Stimulated activated CD8-positive, alpha-beta memory T cell treated with anti-CD3 and anti-CD28 coated beads, Interleukin-12 subunit alpha, Interleukin-12 subunit beta, amount 100 ng/mL, for 24 hours (primary cell): ENCODE data around the gene ZNF575.
A peak's percentile ranks its signal among the peaks of the same experiment; 100 is the strongest.
"Not testable (repeated sequence)": the region's sequence is repeated elsewhere in the genome, so short reads cannot be mapped to it uniquely, and the experiment has no call there.

Experiments
- DNase-seq: peaks from one replicate; pipeline ENCODE4 v3.0.0-alpha.2; 2020; ENCODE audit errors: extremely low read depth

The ZNF575 gene

GRCh38 chr19:43541920-43542650 is 9.1 kb downstream of the ZNF575 start:
- DNase-seq, result no peak

DNA sequence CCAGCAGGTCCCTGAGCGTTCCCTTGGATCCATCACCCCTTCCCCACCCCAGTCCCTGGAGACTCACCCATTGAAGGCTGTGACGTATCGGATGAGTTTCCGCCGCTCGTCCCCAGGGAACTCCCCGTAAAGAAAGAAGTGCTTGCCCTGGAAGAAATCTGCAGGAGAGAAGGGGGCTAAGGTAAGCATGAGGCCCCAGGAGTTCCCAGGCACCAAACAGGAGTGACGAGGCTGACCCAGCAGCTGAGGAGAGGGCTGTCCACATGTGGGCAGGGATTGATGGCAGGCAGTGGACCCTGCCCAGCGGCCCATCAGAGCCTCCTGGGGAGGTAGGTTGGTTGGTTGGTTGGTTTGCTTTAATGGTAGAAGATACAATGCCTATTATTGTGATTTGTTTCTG is 11.1 kb downstream of the ZNF575 start:
- no peak for DNase-seq

DNA sequence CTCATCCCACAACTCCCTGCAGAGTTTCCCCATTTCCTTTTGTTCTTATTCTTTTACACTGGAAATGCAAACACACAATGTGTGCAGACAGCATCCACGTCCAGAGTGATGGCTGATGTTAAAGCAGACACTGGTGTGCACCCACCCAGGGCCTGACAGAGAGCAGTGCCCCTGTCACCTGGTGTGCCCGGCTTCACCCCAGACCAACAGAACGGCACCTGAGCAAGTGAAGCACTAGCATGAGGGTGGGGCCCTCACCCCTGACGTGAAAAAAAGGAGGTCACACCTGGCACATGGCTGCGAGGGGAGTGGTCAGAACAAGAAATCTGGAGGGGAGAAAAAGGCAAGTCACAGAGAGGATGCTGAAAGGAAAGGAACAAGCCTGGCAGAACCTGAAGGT is 12.3 kb downstream of the ZNF575 start:
- no peak for DNase-seq

GRCh38 chr19:43545981-43546380 is 13.0 kb downstream of the ZNF575 start:
- DNase-seq, result no peak

DNA sequence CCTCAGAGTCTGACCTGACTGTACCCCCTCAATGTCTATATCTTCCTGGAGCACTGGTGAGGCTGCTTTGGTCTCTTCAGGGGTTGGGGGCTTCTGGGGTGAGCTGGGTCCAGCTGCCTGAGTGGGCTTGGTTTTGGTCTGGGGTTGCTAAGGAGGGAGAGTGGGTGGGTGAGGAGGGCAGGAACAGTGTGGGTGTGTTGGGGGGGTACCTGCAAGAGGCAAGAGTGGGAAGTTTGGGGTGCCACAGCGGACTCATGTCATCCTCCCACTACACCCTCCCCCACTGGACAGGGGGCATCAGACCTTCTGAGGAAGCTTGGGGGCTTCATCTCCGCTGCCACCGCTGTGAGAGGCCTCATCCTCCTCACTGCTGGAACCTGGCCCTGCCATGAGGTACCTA is 13.6 kb downstream of the ZNF575 start:
- DNase-seq, result no peak

DNA sequence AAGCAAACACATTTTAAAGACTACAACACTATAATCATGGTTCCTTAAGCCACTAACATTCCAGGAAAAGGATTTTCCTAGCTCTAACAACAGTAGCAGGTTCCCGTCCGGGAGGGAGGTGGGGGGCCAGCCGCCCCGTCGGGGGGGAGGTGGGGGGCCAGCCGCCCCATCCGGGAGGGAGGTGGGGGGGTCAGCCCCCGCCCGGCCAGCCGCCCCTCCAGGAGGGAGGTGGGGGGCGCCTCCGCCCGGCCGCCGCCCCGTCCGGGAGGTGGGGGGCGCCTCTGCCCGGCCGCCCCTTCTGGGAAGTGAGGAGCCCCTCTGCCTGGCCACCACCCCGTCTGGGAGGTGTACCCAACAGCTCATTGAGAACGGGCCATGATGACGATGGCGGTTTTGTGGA is 14.9 kb downstream of the ZNF575 start:
- DNase-seq, result not testable (repeated sequence)

DNA sequence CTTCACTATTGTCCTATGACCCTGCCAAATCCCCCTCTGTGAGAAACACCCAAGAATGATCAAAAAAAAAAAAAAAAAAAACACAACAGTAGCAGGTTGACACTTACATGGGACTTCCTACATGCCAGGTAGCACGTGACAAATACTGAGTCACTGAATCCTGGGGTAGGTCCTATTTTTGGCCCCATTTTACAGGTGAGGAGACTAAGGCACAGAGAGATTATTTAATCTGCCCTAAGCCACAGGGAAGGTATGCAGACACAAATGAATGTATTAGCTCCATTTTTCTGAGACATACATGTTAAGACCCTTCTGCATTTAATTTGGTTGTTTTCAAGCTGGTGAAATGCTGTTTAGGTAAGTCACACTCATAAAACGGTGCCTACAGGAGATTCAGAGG is 15.7 kb downstream of the ZNF575 start:
- no peak for DNase-seq

GRCh38 chr19:43551399-43552197 is 18.6 kb downstream of the ZNF575 start:
- no peak for DNase-seq

DNA sequence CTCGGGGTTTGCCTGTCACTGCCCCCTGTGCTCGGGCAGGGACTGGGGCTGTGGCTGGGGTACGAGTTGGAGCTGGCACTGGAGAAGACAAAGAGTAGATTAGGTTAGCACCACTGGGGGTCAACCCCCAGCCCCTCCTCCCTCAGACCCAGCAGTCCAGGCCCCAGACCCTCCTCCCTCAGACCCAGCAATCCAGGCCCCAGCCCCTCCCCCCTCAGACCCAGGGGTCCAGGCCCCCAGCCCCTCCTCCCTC is 19.1 kb downstream of the ZNF575 start:
- no peak for DNase-seq

DNA sequence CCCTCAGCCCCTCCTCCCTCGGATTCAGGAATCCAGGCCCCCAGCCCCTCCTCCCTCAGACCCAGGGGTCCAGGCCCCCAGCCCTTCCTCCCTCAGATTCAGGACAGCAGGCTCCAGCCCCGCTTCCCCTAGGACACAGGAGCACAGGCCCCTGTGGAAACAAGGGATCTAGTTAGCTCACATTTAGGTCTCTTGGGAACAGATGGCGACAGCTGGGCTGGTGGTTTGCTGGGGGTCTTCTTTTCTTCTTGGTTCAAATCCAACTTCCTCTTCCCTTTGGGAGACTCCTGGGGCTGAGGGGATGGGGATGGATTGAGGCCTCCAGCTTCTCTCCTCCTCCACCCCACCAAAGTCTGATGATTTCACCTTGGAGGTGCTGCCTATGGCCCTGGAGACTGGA is 19.6 kb downstream of the ZNF575 start:
- DNase-seq, result no peak

GRCh38 chr19:43553656-43554055 is 20.7 kb downstream of the ZNF575 start:
- DNase-seq, result no peak

GRCh38 chr19:43554317-43554895 is 21.4 kb downstream of the ZNF575 start:
- no peak for DNase-seq

DNA sequence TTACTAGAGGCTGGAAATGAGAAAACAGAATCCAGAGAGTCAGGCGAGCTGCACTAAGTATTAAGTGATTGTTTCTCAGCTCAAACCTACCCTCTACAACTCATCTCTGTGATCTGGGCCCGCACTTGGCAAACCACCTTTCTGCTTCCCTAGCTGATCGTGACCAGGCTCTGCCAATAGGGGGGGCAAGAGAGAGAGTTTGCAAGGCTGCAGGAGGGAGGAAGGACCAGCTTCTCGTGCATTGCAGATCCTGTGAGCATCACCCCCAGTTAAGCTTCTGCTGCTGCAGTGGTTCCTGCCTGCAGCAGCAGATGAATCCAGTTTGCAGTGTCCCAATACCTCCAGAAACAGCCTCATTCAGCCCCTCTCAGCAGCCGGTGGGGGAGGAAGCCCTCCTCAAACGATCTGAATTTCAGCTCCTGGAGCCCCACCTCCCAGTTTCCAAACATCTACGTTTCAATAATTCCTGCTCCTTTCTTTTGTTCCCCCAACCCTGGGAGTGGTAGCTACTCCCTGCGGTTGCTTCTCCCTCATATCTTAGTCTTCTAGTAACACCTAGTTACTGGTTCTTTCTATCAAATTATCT is 22.3 kb downstream of the ZNF575 start:
- DNase-seq, result peak; percentile 31

DNA sequence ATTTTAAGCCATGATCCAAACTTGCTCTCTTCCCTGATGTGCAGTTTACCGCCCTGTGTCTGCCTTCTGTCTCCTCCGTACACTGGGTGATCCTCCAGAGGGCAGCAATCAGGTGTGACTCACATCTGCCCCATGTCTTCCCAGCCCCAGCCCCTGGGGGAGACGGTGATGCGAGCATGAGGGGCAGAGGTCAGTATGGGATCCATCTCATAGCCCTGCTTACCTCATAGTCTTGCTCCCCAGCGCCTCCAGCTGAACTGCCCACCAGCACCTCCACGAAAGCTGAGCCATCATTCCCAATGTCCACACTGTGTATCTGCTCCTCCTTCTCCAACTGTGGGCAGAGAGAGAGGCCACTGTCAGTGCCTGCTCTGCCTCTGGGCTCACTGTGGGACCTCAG is 27.7 kb downstream of the ZNF575 start:
- DNase-seq, result no peak

DNA sequence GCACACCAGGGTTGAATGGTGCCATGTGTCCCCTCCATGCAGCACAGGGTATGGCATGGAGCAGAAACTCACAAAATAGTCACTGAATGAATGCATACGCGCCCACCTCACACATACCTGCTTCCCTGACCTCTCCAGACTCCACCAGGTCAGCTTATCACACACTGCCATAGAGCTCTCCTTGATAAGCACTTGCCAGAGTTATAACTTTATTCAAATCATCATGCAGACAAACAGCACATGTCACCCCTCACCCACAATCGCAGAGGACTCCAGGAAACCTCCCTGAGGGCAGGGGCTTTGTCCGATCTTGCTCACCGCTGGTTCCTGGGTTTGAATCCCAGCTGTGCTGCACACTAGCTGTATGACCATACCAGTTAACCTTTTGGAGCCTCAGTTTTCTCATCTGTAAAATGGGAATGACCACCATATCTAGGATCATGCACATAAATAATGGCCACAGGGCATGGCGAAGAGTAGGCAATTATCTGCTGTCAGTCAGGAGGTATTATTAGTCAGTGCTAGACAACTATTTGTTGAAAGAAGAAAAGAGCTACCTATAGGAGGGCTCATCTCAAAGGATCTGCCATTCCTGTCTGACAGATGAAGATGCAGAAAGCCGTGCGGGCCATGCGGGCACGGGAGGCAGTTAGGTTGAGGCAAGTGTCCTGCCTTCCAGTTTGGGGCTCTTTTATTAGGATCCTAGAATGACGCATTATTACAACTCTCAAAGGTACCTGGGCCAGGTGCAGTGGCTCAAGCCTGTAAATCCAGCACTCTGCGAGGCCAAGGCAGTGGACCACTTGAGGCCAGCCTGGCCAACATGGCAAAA is 28.4 kb downstream of the ZNF575 start:
- DNase-seq, result no peak

DNA sequence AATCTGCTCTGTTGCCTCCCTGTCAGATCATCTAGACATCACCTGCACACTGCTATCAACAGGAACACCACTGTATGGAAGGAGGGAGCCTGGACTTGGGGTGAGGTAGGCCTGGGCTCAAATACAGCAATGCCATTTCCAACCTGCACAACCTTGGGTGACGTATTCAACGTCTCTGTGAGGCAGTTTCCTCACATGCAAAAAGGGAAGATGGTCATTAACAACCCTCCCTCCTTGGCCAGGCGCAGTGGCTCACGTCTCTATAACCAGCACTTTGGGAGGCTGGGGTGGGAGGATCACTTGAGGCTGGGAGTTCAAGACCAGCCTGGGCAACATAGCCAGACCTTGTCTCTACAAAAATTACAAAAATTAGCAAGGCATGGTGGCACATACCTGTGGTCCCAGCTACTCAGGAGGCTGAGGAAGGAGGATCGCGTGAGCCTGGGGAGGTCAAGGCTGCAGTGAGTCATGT is 29.3 kb downstream of the ZNF575 start:
- DNase-seq, result no peak

- DNase-seq, result peak; percentile 38
Observed at GRCh38 chr19:43562698-43563241, 29.8 kb downstream of the ZNF575 start.

DNA sequence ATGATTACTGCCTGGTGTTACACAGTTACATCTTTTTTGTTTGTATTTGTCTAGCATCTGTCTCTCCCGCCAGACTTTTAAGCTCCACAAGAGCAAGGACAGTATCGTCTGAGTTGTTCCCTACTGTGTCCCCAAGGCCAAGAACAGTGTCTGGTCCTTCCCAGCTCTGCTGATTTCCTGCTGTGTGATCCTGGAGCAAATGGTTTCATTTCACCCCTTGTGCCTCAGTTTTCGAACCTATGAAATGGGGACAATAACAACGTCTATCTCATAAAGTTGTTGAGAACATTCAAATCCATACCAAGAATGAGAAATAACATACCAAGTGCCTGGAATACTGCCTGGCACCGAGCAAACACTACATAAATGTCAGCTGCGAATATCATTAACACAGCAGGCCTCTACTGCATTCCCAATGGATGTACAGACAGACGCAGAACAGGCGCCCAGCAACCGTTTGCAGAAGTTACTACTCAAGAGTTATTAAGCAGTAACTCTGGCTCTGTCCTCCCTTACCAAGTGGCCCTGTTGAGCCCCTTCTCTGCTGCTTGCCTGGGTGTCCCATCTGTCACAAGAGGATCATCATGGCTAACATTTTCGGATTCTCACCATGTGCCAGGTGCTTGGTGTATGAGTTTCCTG is 30.9 kb downstream of the ZNF575 start:
- no peak for DNase-seq

DNA sequence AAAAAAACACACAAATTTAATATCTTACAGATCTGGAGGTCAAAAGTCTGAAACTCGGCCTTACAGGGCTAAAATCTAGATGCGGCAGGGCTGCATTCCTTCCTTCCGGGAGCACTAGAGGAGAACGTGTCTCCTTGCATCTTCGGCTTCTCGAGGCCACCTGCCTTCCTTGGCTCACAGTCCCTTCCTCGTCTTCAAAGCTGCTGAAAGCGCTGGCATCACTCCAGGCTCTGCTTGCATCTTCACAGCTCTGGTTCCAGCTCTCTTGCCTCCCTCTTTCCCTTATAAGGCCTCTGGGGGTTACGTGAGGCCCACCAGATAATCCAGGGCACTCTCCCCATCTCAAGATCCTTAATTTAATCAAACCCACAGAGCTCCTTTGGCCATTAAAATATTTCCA is 31.8 kb downstream of the ZNF575 start:
- no peak for DNase-seq

DNA sequence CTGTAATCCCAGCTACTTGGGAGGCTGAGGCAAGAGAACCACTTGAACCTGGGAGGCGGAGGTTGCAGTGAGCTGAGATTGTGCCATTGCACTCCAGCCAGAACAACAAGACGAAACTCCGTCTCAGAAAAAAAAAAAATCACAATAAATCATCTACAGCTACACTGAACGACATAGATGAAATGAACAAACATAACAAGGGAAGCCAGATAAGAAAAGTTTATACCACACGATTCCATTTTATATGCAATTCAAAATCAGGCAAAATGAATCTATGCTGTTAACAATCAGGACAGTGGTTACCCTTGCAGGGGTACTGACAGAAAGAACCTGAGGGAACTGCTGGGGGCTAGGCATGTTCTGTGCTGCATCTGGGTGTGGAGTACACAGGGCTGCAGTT is 36.7 kb downstream of the ZNF575 start:
- DNase-seq, result no peak

- no peak for DNase-seq
Observed at GRCh38 chr19:43570174-43570791, 37.3 kb downstream of the ZNF575 start.
